Stimulated activated CD8-positive, alpha-beta memory T cell treated with anti-CD3 and anti-CD28 coated beads, Interleukin-7, amount 100 ng/mL, for 24 hours (primary cell): Measurements from ENCODE around the gene SLC25A15.
"Not testable (repeated sequence)": the region's sequence is repeated elsewhere in the genome, so short reads cannot be mapped to it uniquely, and the experiment has no call there.

ENCODE experiments used
- DNase-seq: peaks from one replicate; pipeline ENCODE4 v3.0.0-alpha.2; 2020; ENCODE audit warnings: low read depth

Gene SLC25A15

GRCh38 chr13:40781717-40782116 lies 7.7 kb upstream of the SLC25A15 start:
- DNase-seq = no peak

GRCh38 chr13:40782971-40783370 lies 6.4 kb upstream of the SLC25A15 start:
- DNase-seq = not testable (repeated sequence)

GRCh38 chr13:40784540-40784939 lies 4.9 kb upstream of the SLC25A15 start:
- no peak for DNase-seq

- no peak for DNase-seq
Measured at GRCh38 chr13:40786568-40786996, 2.8 kb upstream of the SLC25A15 start.

GRCh38 chr13:40787062-40787461 lies 2.3 kb upstream of the SLC25A15 start:
- no peak for DNase-seq

DNA sequence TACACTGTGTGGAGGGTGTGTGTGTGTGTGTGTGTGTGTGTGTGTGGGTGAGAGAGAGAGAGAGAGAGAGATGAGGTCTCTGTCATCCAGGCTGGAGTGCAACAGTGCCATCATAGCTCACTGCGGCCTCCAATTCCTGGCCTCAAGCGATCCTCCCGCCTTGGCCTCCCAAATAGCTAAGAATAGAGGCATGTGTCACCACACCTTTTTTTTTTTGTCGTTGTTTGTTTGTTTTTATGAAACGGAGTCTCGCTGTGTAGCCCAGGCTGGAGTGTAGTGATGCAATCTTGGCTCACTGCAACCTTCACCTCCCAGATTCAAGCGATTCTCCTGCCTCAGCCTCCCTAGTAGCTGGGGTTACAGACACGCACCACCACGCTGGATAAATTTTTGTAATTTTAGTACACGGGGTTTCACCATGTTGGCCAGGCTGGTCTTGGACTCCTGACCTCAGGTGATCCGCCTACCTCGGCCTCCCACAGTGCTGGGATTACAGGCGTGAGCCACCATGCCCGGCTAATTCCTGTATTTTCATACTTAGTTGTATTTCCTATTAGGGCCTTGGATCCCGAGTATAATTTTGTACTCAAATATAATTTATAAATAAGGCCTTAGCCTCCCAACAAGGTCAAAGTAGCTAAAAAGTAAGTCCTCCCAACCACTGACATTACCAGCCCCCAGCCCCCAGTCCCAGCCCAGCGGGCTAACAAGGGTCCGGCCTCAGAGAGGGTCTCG lies 704 bp upstream of the SLC25A15 start:
- not testable (repeated sequence) for DNase-seq

DNA sequence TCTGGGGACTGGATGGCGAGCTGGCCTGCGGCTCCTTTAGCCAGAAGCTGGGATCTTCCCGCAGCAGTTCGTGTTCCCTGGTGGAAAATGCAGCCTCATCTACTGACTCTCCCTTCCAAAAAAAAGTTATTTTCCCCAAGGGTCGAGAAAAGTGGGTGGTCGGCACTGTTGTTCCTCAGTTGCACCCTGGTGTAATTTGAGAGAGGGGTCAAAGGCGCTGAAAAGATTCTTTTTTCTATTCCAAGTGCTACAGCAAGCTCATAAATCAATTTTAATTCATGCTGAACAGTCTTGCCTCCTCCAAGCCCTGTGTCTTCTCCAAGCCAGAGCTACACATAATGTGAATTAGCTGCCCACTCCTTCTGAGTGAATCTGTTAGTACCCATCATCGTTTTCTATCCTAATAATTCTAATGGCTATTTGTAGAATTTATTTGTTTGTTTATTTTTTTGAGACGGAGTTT lies 774 bp downstream of the SLC25A15 start:
- DNase-seq = no peak

DNA sequence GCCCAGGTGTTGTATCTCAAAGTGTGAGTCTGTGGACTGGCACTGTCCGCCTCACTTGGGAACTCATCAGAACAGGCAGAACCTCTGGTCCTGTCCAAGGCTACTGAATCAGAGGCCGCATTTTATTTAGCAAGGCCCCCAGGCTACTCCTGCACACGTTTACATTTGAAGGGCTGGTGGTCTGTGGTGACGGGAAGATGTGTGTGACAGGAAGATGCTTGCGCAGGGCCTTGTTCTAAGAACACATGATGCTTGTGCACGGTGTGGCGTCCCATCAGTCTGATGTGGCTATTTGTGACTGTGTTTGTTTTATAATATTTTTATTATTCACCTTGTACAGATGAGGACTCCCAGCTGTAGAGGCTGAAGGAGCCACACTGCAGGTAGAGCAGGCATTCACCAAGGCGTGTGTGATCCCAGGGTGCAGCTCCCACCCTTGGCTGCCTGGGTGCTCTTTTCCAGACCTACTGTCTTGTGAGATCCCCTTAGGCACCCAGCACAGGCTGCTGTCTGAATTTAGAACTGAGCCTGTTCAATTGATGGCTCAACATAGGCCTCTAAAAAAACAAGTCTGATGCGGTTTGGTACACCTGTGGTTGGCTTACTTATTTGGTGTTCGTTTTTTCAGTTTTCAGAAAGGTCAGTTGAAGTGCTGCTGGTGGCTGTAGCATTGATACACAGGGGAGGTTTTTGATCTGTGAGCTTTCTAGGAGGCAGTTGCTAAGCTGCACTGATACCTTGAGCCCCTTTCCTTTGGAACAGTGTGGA lies 3.1 kb downstream of the SLC25A15 start:
- DNase-seq = no peak

DNA sequence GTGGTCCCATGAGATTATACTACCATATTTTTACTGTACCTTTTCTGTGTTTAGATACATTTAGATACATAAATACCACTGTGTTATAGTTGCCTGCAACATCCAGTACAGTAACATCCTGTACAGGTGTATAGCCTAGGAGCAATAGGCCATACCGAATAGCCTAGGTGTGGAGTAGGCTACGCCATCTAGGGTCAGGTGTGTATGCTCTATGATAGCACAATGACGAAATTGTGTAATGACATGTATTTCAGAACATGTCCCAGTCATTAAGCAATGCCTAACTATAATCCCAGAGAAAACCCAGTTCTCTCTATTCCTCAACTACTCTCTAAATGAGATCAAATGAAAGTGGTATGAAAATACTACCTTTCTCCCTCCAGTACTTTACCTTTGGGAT lies 3.9 kb downstream of the SLC25A15 start:
- DNase-seq = no peak

DNA sequence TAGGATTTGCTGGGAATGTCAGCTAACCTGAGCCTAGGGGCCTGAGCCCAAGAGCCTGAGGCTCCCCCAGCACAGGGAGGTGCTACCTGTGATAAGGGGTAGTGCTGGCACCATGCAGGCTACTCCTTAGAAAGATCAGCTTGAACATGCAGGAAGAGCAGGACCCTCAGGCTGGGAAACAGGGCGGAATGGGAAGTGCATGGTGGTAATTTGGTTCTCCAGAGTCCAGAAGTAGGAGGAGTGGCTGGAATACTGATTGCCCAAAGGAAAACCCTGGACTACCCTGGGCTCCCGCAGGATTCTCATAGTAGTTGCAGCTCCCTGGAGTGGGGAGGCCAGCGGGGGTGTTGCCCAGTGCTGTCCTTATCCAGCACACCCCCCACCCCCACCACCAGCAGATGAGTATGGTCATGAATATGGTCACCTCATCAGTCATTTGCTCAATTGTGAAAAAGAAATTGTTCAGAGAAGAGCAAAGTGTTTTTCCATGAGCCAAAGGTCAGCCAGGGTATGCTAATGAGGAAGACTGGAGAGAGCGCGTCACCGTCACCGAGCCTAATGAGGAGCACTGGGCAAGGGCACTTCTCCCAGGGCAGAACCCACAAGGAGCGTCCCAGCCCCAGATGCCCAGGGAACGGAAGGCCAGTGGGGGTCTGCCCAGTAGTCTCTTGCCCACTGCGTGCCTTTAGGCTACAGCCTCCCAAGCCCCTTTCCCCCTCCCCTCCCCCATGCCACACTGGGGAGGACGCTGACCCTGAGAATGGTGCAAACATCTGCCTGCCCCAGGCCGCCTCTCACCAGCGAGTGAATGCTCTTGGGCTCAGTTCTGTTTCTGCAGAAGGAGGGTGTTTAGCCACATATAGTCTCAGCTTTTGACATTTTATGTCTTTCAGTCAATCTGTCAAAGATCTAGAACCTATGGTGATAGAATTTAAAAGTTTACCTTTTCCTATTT lies 5.3 kb downstream of the SLC25A15 start:
- DNase-seq = no peak

DNA sequence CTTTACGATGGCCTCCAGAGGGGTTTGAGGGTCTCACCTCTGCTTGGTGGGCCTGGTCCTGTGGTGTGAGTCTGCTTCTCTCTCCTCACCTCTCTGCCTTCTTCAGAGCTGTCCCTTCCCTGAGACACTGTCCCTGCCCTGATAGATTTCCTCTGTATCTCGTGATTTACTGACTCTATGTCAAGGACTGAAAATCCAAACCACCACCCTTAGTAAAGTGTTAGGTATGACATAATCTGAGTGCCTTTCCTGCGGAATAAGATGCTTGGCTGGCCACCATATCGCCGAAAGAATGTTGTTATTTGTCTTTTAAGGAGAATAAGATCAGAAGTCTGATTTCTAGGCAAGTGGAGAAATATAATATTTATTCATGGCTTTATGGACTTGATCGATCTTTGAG lies 7.2 kb downstream of the SLC25A15 start:
- no peak for DNase-seq

DNA sequence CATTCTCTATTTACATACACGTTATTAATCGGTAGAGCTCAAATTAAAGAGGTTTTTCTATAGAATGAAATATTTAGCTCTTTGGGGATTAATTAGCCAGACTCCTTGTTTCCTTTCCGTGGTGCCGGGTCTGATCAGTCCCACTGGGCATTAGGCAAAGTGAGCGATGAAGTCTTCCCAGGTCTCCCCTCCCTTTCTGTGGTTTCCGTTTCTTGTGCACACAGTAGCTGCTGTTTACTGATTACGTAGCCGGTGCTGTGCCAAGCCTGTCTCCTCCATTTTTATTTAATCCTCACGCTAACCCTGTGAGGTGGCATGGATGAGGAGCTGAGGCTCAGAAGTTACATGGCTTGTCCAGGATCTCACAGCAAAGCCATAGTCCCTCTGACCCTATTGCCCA lies 9.0 kb downstream of the SLC25A15 start:
- no peak for DNase-seq

DNA sequence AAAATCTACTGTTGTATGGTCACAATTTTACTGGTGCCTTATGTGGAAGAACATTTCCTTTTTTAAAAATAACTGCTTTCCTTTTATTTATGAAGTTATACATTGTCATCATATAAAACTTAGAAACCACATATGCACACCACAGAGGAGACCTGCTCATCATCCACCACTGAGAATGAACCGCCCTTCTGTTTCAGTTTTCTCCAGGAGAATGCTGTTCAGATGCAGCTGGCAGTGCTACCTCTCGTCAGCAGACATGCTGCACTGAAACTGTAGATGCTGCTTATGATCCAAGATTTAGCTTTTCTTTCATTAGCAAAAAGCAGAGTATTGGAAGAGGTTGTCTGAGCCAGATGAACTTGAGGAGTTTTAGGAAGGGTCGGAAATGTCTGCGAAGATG lies 10.1 kb downstream of the SLC25A15 start:
- no peak for DNase-seq

DNA sequence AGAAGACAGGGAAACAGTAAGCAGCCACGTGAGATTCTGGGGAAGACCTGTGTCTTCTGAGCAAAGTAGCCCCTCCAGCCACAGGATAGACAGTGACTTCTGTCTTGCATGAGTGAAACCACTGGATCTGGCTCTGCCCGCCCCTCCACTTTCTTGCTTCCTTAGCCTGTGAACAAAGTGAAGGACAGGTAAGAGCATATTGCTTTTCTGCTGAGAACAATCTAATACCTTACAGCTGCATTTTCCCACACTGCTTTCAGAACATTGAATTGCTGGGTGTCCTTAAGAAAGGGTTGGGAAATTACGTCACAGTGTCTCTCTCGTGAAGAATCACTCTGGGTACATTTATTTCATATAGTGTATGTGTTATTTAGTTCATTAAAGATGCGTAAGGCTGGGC lies 11.1 kb downstream of the SLC25A15 start:
- DNase-seq = no peak

- no peak for DNase-seq
Measured at GRCh38 chr13:40801255-40802217, 12.1 kb downstream of the SLC25A15 start.

DNA sequence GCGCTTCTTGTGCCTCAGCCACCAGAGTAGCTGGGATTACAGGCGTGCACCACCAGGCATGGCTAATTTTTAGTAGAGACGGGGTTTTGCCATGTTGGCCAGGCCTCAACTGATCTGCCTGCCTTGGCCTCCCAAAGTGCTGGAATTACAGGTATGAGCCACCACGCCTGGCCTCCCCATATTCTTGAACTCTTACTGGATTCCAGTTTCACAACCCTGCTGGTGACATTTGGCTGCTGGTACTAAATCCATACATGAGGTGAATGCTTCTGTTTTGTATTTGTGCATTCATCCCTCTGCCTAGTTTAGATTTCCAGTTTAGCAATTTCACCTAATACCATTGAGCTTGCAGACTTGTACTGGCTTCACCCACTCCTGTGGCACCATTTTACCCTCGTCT lies 13.9 kb downstream of the SLC25A15 start:
- no peak for DNase-seq

DNA sequence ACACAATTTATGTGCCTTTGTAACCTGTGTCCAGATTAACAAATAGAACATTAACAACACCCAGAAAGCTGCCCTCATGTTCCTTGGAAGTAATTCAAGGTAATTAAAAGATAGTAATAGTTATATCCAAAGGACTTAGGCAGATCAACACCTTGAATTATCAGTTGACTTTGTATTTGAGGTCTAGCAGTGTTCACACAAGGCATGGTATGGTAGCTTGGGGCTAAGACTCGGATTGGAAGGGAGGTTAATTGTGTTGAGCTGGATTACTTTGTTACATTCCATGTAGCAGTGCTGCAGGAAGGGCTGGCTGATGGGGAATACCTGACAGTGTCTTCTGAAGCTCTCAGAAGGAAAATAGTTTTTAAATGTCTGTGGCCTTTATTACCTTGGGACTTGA lies 16.8 kb downstream of the SLC25A15 start:
- no peak for DNase-seq

- DNase-seq = no peak
Measured at GRCh38 chr13:40809471-40809870, 20.1 kb downstream of the SLC25A15 start.

DNA sequence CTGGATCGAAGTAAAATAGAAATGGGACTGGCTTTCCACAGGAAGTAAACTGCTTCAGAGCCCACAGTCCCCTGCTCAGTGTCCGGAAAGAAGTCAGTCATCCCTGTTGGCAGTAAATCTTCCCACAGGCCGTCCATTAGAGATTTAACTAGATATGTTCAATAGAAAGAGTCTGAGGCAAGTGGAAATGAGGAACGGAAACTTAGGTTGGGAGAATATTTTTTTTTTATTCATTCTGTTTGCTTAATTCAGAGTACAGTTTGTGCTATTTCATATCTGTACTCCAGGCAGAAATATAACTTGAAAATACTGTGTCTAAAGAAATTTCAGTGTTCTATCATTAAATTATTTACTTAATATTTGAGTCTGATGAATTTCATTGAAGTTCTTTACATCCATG lies 22.7 kb downstream of the SLC25A15 start:
- no peak for DNase-seq

- no peak for DNase-seq
Measured at GRCh38 chr13:40812724-40813445, 23.5 kb downstream of the SLC25A15 start.
